ENCODE data around the gene VPS18. TPM values are rescaled to one million over a fixed set of nuclear protein-coding genes. Genes with fewer than 3 reads are reported as not detected.

The VPS18 gene
- total RNA-seq (2022) (14.3 and 16.6 TPM in 2 replicates), Bru-seq, nascent RNA (percentile 57 among the genes with signal in this experiment), BruChase-seq, experiment 1, labeled RNA remaining after a 6-hour chase (percentile 56 among the genes with signal in this experiment), BruChase-seq, experiment 2, labeled RNA remaining after a 2-hour chase (percentile 71 among the genes with signal in this experiment)
- long read RNA-seq, transcript VPS18-201 (5 exons, 3,895 nt) = major isoform, 6 of 14 reads
- long read RNA-seq, partial matches to known transcripts = 5 of 14 reads
- long read RNA-seq, other reads (novel, unspliced or antisense) = 3 of 14 reads

- Mint-ChIP-seq H3K27me3 (ENCODE audit: unreplicated experiment) (no peaks in the 10 kb centered on the region), H3K4me3 (ENCODE audit: low read depth, unreplicated experiment) (peak within 1 kb of the TSS; percentile 89), H3K27ac (ENCODE audit: unreplicated experiment) (peak within 1 kb of the TSS; percentile 83), H3K36me3 (ENCODE audit: insufficient read depth, unreplicated experiment) (peaks cover 43% of the 10 kb centered on the region), H3K4me1 (ENCODE audit: low read depth, unreplicated experiment) (peaks cover 18% of the 10 kb centered on the region), H3K9me3 (ENCODE audit: low read depth, unreplicated experiment) (no peaks in the 10 kb centered on the region)
- TF ChIP-seq, protein P1, sequence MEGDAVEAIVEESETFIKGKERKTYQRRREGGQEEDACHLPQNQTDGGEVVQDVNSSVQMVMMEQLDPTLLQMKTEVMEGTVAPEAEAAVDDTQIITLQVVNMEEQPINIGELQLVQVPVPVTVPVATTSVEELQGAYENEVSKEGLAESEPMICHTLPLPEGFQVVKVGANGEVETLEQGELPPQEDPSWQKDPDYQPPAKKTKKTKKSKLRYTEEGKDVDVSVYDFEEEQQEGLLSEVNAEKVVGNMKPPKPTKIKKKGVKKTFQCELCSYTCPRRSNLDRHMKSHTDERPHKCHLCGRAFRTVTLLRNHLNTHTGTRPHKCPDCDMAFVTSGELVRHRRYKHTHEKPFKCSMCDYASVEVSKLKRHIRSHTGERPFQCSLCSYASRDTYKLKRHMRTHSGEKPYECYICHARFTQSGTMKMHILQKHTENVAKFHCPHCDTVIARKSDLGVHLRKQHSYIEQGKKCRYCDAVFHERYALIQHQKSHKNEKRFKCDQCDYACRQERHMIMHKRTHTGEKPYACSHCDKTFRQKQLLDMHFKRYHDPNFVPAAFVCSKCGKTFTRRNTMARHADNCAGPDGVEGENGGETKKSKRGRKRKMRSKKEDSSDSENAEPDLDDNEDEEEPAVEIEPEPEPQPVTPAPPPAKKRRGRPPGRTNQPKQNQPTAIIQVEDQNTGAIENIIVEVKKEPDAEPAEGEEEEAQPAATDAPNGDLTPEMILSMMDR (IDR thresholded peaks at IDR 0.05; ENCODE audit: unreplicated experiment) = peak; percentile 63
- CTCF ChIA-PET = interaction anchor here (0.6 to 3.8 kb wide), 19 partner anchors 9 to 356 kb away, joined by 3 to 95 read pairs (median 4); partner anchors contain the start of genes CCDC32, RHOV and RPUSD2
- DNase-seq = peak; percentile 95
- intact Hi-C loops (cut with micrococcal nuclease; ENCODE audit: unreplicated experiment) = loop anchor here (2.0 kb wide), 1 partner anchor 47 kb away; no protein-coding TSS in a partner anchor
- BruUV-seq (replicated peaks) = no TSS peak
Observed at GRCh38 chr15:40893733-40894680, at the start of gene VPS18. Gene VPS18 (plus strand): TSS chr15:40894450. CDS start chr15:40894769, 319 bp downstream.

- TSS peak; percentile 44 for BruUV-seq (replicated peaks)
- H3K4me1 Mint-ChIP-seq (ENCODE audit: low read depth, unreplicated experiment) = peaks cover 10% of the 10 kb centered on the region
- peaks cover 41% of the 10 kb centered on the region for H3K36me3 Mint-ChIP-seq (ENCODE audit: insufficient read depth, unreplicated experiment)
- TF ChIP-seq, protein P1 (IDR thresholded peaks at IDR 0.05; ENCODE audit: unreplicated experiment) = no peak
- intact Hi-C loops (cut with micrococcal nuclease; ENCODE audit: unreplicated experiment) = loop anchor here (5.0 kb wide), 1 partner anchor 57 kb away; no protein-coding TSS in a partner anchor
- no peak for DNase-seq
- no peaks in the 10 kb centered on the region for H3K27me3 Mint-ChIP-seq (ENCODE audit: unreplicated experiment)
- H3K9me3 Mint-ChIP-seq (ENCODE audit: low read depth, unreplicated experiment) = no peaks in the 10 kb centered on the region
- CTCF ChIA-PET = interaction anchor here (1.2 kb wide), 1 partner anchor 47 kb away, joined by 3 read pairs; no protein-coding TSS in a partner anchor
- H3K27ac Mint-ChIP-seq (ENCODE audit: unreplicated experiment) = peak overlapping the region; percentile 60
- H3K4me3 Mint-ChIP-seq (ENCODE audit: low read depth, unreplicated experiment) = peak overlapping the region; percentile 79
Observed at GRCh38 chr15:40844696-40845030, 49.6 kb upstream of the VPS18 start.

GRCh38 chr15:40845036-40845435 is 49.2 kb upstream of the VPS18 start:
- Mint-ChIP-seq H3K27me3 (ENCODE audit: unreplicated experiment) (no peaks in the 10 kb centered on the region), H3K27ac (ENCODE audit: unreplicated experiment) (peak overlapping the region; percentile 60), H3K9me3 (ENCODE audit: low read depth, unreplicated experiment) (no peaks in the 10 kb centered on the region), H3K4me3 (ENCODE audit: low read depth, unreplicated experiment) (peak overlapping the region; percentile 79), H3K4me1 (ENCODE audit: low read depth, unreplicated experiment) (peaks cover 10% of the 10 kb centered on the region), H3K36me3 (ENCODE audit: insufficient read depth, unreplicated experiment) (peaks cover 41% of the 10 kb centered on the region)
- CTCF ChIA-PET = interaction anchor here (1.2 kb wide), 1 partner anchor 47 kb away, joined by 3 read pairs; no protein-coding TSS in a partner anchor
- intact Hi-C loops (cut with micrococcal nuclease; ENCODE audit: unreplicated experiment) = loop anchor here (5.0 kb wide), 1 partner anchor 58 kb away; no protein-coding TSS in a partner anchor
- DNase-seq = no peak
- BruUV-seq (replicated peaks) = no TSS peak
- TF ChIP-seq, protein P1 (IDR thresholded peaks at IDR 0.05; ENCODE audit: unreplicated experiment) = no peak

DNA sequence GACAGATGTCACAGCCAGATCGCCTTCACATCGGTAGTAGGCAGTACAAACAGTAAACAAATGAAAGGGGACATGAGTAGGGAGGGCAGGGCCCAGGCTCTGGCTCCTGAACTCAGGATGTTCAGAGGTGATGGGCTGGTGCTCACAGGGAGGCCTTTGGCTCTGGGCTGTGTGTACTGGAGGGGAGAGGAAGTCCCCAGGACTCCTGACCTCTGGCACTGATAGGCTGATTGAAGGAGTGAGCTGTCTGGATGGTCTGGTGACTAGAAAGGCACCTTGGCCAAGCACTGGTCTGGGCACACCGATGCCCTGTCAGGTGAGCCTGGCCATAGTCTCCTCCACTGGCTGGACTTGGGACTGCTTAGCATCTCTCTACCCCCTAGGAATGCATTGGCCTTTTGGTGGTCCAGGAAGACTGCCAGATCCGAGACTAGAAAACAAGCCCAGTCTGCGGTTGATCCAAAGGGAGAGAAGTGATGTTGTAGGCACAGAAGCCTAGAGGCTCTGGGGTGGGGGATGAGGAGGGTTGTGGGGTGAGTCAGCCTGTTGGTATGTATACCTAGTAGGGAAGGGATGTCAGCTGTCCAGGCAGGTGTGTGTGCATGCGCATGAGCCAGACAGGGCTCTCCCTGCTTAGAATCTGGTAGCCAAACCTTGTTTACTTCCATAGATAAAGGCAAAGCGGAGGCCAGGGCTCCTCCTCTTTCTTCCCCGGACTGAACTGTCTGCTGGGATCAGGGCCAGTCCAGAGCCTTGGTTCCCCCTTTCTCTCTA is 48.6 kb upstream of the VPS18 start:
- Mint-ChIP-seq H3K4me1 (ENCODE audit: low read depth, unreplicated experiment) (peaks cover 10% of the 10 kb centered on the region), H3K27me3 (ENCODE audit: unreplicated experiment) (no peaks in the 10 kb centered on the region), H3K4me3 (ENCODE audit: low read depth, unreplicated experiment) (peak overlapping the region; percentile 79), H3K36me3 (ENCODE audit: insufficient read depth, unreplicated experiment) (peaks cover 48% of the 10 kb centered on the region), H3K27ac (ENCODE audit: unreplicated experiment) (no peak overlapping the region), H3K9me3 (ENCODE audit: low read depth, unreplicated experiment) (no peaks in the 10 kb centered on the region)
- CTCF ChIA-PET = no interaction called here
- no TSS peak for BruUV-seq (replicated peaks)
- TF ChIP-seq, protein P1 (IDR thresholded peaks at IDR 0.05; ENCODE audit: unreplicated experiment) = no peak
- peak; percentile 78 for DNase-seq
- intact Hi-C loops (cut with micrococcal nuclease; ENCODE audit: unreplicated experiment) = loop anchor here (2.0 to 5.0 kb wide), 2 partner anchors 49 to 58 kb away; partner anchors contain the start of gene VPS18

All from Calu3 (cell line).